DOHH2 (cell line): Measurements from ENCODE around the gene ARMS2.

Experiments
- H3F3A ChIP-seq: fragments of 200-600 bp; sonication (generic), shearing (Covaris generic); 2 replicates; pipeline ENCODE4 v1.6.0; 2016; ENCODE audit warnings: antibody characterized with exemption, mild to moderate bottlenecking; ENCODE audit not compliant: control insufficient read depth, insufficient read depth
- H3K27ac ChIP-seq: fragments of 200-600 bp; sonication (generic); 2 replicates; pipeline ENCODE4 v1.5.1; 2014; ENCODE audit warnings: low read depth, mild to moderate bottlenecking, low read length, moderate library complexity
- H3K27me3 ChIP-seq: fragments of 200-600 bp; sonication (generic); 2 replicates; pipeline ENCODE4 v1.6.1; 2014; ENCODE audit warnings: mild to moderate bottlenecking, low read length, mixed read lengths; ENCODE audit not compliant: control insufficient read depth
- H3K36me3 ChIP-seq: fragments of 200-600 bp; sonication (generic); 2 replicates; pipeline ENCODE4 v1.6.1; 2014; ENCODE audit warnings: mild to moderate bottlenecking, low read length, moderate library complexity, mixed read lengths; ENCODE audit not compliant: control insufficient read depth
- H3K4me1 ChIP-seq: fragments of 200-600 bp; sonication (generic); 2 replicates; pipeline ENCODE4 v1.6.1; 2014; ENCODE audit warnings: mild to moderate bottlenecking, low read length, mixed read lengths; ENCODE audit not compliant: control insufficient read depth
- H3K4me2 ChIP-seq: fragments of 200-600 bp; sonication (generic); 2 replicates; pipeline ENCODE4 v1.6.0; 2014; ENCODE audit warnings: mild to moderate bottlenecking, low read length, moderate library complexity
- H3K4me3 ChIP-seq: fragments of 200-600 bp; sonication (generic); 2 replicates; pipeline ENCODE4 v1.5.1; 2014; ENCODE audit warnings: mild to moderate bottlenecking, low read length, mixed read lengths
- H3K79me2 ChIP-seq: fragments of 200-600 bp; sonication (generic); 2 replicates; pipeline ENCODE4 v1.6.1; 2014; ENCODE audit warnings: mild to moderate bottlenecking, low read length, mixed read lengths; ENCODE audit not compliant: control insufficient read depth
- H3K9me2 ChIP-seq: fragments of 200-600 bp; sonication (generic); replicated peaks from 2 replicates; pipeline ENCODE4 v1.6.1; 2014; ENCODE audit warnings: mild to moderate bottlenecking, low read length, mixed read lengths; ENCODE audit not compliant: control insufficient read depth
- H3K9me3 ChIP-seq: fragments of 200-600 bp; sonication (generic); 2 replicates; pipeline ENCODE4 v1.6.1; 2014; ENCODE audit warnings: antibody characterized with exemption, low read length, mixed read lengths; ENCODE audit not compliant: control insufficient read depth, insufficient read depth
- H4K20me1 ChIP-seq: fragments of 200-600 bp; sonication (generic); 2 replicates; pipeline ENCODE4 v1.6.0; 2014; ENCODE audit warnings: low read depth, mild to moderate bottlenecking, antibody characterized with exemption, low read length, moderate library complexity; ENCODE audit not compliant: control insufficient read depth, insufficient read depth
- EZH2phosphoT487 ChIP-seq: fragments of 200-600 bp; sonication (generic); IDR thresholded peaks from 2 replicates; pipeline ENCODE4 v1.6.1; 2017; ENCODE audit warnings: borderline replicate concordance, mild to moderate bottlenecking, antibody characterized with exemption, low read length, moderate library complexity, mixed read lengths
- TF ChIP-seq, protein P1 (sequence below): fragments of 200-600 bp; sonication (generic); IDR thresholded peaks from one replicate; pipeline ENCODE4 v1.5.1; 2014; ENCODE audit warnings: antibody characterized with exemption, mild to moderate bottlenecking, low read depth, low read length; ENCODE audit not compliant: poor library complexity, severe bottlenecking

Gene ARMS2

DNA sequence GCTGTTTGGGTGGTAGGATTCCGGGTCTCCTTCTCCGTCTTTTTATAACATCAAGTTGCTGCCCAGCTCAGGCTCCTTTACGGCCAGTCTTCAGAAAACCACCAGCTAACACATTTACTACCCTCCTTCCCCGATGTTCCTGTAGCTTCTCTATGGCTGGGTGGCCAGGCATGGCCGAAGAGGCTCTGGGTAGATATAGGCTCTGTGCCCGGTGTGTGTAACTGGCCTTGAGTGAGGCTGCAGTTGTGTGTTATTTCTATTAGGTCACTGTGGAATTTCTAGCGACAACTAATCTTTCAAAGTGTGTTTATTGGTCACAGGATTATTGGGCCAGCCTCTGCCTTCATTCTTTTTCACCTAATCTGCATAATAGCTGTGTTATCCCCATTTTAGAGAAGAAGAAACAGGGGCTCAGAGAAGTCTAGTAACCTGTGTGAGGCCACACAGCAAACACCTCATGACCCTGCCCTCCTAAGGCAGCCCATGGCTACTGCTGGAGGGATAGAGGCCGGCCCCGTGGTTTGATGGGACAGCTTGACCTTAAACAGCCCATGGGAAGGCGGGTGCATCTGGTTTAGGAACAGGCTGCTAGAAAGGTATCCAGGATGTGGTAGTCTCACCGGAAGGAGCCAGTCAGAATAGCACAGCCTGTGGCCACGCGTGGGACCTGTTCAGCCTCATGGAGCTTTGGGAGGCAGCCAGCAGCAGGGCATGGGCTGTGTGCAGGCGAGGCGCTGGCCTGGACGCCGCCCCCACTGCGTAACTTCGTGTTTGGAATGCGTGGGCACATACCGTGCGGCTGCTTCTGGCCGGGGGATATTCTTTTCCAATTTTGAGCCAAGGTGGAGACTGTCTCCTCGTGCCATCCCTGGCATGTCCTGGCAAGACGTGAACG is 36.6 kb downstream of the ARMS2 start:
- Histone ChIP-seq H3K4me1 (no peaks in the 10 kb centered on the region), H3K79me2 (no peaks in the 10 kb centered on the region), H3K9me2 (no peaks in the 10 kb centered on the region), H3K9me3 (no peaks in the 10 kb centered on the region), H3K4me3 (no peak overlapping the region), H3K36me3 (no peaks in the 10 kb centered on the region), H3K27ac (no peak overlapping the region), H4K20me1 (no peaks in the 10 kb centered on the region), H3K4me2 (no peak overlapping the region), H3K27me3 (no peaks in the 10 kb centered on the region), H3F3A (no peaks in the 10 kb centered on the region)
- TF ChIP-seq, protein P1, sequence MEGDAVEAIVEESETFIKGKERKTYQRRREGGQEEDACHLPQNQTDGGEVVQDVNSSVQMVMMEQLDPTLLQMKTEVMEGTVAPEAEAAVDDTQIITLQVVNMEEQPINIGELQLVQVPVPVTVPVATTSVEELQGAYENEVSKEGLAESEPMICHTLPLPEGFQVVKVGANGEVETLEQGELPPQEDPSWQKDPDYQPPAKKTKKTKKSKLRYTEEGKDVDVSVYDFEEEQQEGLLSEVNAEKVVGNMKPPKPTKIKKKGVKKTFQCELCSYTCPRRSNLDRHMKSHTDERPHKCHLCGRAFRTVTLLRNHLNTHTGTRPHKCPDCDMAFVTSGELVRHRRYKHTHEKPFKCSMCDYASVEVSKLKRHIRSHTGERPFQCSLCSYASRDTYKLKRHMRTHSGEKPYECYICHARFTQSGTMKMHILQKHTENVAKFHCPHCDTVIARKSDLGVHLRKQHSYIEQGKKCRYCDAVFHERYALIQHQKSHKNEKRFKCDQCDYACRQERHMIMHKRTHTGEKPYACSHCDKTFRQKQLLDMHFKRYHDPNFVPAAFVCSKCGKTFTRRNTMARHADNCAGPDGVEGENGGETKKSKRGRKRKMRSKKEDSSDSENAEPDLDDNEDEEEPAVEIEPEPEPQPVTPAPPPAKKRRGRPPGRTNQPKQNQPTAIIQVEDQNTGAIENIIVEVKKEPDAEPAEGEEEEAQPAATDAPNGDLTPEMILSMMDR, result no peak
- TF ChIP-seq EZH2phosphoT487, result no peak

DNA sequence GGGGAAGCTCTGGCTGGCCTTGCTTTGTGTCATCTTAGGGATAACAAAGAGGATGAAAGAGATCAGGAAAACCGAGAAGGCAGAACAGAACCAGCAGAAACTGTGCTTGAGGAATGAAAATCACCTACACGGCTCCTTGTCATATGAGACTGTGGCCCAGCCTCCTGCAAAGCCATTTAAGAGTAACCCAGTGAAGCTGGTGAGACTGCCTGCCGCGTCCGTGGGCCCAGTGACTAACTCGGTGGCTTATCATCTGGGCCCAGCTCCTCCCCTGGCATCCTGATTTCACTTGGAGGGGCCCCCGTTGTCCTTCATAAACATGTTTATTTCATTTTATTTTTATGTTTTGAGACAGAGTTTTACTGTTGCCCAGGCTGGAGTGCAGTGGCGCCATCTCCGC is 37.6 kb downstream of the ARMS2 start:
- Histone ChIP-seq H3K4me1 (no peaks in the 10 kb centered on the region), H3K4me2 (no peak overlapping the region), H3K79me2 (no peaks in the 10 kb centered on the region), H3K9me2 (no peaks in the 10 kb centered on the region), H3K27me3 (no peaks in the 10 kb centered on the region), H3F3A (no peaks in the 10 kb centered on the region), H3K36me3 (no peaks in the 10 kb centered on the region), H3K9me3 (no peaks in the 10 kb centered on the region), H3K4me3 (no peak overlapping the region), H4K20me1 (no peaks in the 10 kb centered on the region), H3K27ac (no peak overlapping the region)
- no peak for TF ChIP-seq EZH2phosphoT487
- TF ChIP-seq, protein P1, result no peak

DNA sequence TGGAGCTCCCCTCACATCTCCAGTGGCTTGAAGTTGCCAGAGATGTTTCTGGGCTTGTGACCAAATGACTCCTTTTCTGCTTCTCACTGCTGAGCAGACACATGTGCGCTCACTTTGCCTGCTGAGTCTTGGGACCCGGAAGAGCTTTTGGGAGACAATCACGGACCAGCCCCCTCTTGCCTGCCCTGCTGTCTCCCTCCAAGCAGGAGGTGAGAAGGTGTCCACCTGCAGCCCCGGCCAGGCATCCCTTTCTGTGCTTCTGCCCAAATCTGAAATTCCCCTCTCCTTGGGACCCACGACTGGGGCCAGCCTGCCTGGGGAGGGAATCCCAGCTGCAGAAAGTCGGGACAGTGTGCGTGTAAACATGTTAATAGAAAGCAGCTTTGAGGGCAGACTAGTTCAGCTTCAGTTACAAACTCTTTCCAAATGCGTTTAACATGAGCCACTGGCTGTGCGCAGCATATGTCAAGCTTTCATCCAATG is 38.6 kb downstream of the ARMS2 start:
- Histone ChIP-seq H3K4me2 (no peak overlapping the region), H3K9me2 (no peaks in the 10 kb centered on the region), H3K27me3 (no peaks in the 10 kb centered on the region), H3K4me3 (no peak overlapping the region), H3K4me1 (no peaks in the 10 kb centered on the region), H4K20me1 (no peaks in the 10 kb centered on the region), H3K79me2 (no peaks in the 10 kb centered on the region), H3K27ac (no peak overlapping the region), H3K36me3 (no peaks in the 10 kb centered on the region), H3F3A (no peaks in the 10 kb centered on the region), H3K9me3 (no peaks in the 10 kb centered on the region)
- no peak for TF ChIP-seq EZH2phosphoT487
- TF ChIP-seq, protein P1, result no peak
